HG03442 (cell line): Measurements from ENCODE around the gene EIF3C.
"Not testable (repeated sequence)": the region's sequence is repeated elsewhere in the genome, so short reads cannot be mapped to it uniquely, and the experiment has no call there.

Experiments used
- ATAC-seq: cut with Tn5 transposase; IDR thresholded peaks from one replicate; pipeline ENCODE4 v1.9.1; 2021; ENCODE audit warnings: mild to moderate bottlenecking, moderate library complexity; ENCODE audit not compliant: unreplicated experiment

EIF3C gene

GRCh38 chr16:28746618-28747350 is 35.5 kb downstream of the EIF3C start:
- not testable (repeated sequence) for ATAC-seq

- peak; percentile 92 for ATAC-seq
Measured at GRCh38 chr16:28749997-28750465, 38.8 kb downstream of the EIF3C start.

DNA sequence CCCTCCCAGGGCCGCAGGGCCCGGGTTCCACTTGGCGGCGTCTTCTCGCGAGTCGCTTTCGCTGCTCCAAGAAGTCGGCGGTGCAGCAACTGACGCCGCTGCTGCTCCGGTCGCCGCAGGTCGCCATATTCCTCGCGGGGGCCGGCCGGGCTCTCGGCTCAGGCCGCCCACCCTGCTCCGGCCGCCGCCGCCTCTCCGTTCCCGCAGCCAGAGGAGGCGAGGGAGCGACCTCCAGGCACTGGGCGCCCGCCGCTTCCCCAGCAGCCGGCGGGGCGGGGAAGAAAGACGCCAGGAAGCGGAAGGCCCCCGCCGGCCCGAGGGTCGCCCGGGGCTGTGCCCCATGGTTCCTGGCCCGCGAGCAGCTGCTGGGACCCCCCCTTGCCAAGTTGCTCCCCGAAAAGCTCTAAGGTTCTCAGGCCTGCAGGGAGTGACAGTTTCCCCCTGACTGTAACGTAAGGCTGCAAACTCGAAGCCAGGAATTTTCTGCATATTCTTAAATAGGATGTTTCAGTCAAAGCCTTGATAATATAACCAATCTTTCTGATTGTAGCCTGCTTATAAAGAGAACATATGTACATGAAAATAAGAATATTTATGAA is 39.3 kb downstream of the EIF3C start:
- peak; percentile 25 for ATAC-seq

- not testable (repeated sequence) for ATAC-seq
Measured at GRCh38 chr16:28751487-28751886, 40.2 kb downstream of the EIF3C start, which contains the start of gene NPIPB9. Gene NPIPB9 (plus strand): TSS chr16:28751787.

DNA sequence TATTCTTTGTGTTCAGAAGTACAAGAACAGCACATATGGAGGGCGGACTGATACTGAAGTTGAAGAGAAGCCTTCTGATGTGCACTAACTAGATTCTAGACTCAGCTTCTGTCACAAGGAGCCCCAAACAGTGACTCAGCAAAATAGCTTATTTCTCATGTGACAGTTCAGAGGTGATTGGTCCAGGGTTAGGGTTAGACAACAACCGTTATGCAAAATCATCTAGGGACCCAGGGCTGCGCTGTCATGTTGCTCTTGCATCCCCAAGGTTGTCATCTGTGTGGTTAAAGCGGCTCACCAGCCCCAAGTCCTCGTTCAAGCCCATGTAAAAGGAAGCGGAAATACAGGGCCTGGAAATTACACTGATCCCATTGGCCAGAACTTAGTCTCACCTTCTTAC is 70.4 kb downstream of the EIF3C start:
- ATAC-seq: not testable (repeated sequence)

- ATAC-seq: not testable (repeated sequence)
Measured at GRCh38 chr16:28782357-28782756, 71.1 kb downstream of the EIF3C start.
